Measurements from ENCODE around the gene SDHA.

SDHA gene

DNA sequence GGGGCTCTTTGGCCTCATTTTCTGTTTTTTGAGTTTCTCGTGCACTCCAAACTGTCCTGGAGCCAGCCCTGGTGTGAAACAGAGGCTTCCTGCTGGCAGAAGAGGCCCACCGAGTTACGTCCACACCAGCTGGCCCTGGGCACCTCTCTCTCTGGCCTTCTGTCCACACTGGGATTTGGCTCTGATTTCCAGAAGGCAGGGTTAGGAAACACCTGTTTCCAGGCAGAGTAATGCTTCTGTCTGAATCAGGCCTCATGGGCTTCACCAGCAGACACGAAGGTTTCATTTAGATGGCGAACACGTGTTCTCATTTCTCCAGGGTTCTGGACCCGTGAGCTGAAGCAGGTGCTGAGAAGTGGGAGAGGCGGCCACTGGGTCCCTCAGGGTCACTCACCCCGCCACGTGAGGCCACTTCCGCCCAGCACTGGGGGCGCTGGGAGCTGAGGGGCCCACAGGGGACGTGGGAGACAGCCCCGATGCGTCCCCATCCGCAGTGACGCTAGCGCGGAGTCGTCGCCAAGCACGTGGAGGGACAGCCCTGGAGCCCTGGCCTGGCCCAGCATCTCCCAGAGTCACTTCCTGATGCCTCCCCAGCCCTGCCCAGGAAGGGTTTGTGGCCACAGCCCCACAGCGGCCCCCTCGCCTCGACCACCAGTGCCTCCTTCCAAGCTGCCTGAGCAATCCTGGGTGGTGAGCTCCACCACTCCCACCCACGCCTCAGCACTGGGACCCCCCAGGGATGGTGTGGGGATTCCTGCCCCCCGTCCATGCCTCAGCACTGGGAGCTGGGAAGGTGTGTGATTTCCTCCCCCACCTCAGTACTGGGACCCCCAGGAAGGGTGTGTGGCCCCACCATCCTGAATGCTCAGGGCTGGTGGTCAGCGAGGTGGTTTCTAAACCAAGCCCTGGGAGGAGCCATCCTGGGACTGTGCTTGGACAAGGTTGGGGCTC lies 31.8 kb upstream of the SDHA start:
- no peak overlapping the region for H3K4me3 ChIP-seq (ENCODE audit: low read depth, low read length)

GRCh38 chr5:187042-187431 lies 31.1 kb upstream of the SDHA start:
- no peak overlapping the region for H3K4me3 ChIP-seq (ENCODE audit: low read depth, low read length)
- TF ChIP-seq, protein P1, sequence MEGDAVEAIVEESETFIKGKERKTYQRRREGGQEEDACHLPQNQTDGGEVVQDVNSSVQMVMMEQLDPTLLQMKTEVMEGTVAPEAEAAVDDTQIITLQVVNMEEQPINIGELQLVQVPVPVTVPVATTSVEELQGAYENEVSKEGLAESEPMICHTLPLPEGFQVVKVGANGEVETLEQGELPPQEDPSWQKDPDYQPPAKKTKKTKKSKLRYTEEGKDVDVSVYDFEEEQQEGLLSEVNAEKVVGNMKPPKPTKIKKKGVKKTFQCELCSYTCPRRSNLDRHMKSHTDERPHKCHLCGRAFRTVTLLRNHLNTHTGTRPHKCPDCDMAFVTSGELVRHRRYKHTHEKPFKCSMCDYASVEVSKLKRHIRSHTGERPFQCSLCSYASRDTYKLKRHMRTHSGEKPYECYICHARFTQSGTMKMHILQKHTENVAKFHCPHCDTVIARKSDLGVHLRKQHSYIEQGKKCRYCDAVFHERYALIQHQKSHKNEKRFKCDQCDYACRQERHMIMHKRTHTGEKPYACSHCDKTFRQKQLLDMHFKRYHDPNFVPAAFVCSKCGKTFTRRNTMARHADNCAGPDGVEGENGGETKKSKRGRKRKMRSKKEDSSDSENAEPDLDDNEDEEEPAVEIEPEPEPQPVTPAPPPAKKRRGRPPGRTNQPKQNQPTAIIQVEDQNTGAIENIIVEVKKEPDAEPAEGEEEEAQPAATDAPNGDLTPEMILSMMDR (IDR thresholded peaks at IDR 0.05; ENCODE audit: low read depth, low read length), result no peak

More for the DNA sequence above, 31.8 kb upstream of the SDHA start:
- TF ChIP-seq, protein P1 (IDR thresholded peaks at IDR 0.05; ENCODE audit: low read depth, low read length), result no peak

DNA sequence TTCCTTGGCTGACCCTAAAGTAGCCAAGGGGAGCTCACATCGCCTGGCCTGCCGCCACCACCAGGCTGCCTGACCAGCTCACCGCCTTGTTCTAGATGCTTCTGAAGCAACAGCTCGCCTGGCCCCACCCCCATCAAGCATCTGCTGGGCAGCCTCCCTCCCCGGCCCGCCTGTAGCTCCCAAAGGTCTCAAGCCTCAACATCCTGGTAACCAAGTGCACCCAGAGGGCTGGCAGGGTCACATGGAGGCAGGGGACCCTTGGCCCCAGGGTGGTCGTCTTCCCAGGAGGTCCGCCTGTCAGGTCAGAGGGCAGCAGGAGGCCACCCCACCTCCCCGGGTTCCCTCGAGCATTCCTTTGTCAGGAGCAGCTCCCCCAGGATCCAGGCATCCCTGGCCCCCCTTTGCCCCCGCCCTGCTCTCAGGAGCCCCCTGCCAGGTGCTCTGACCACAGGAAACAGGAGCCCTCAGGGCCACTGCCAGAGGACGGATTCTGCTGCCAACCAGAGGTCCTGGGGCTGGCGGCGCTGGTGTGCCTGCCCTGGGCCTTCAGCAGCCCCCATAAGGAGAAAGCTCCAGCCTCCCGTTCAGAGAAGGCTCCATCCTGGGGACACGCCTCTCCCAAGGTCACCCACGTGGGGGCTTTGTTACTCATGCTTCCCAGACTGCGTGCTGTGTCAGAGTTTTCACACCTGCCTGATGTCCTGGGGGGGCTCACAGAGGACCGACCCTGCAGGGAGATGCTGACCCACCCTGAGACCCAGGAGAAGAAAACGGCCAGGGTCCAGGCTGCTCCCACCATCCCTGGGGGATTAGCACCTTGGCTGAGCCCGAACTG lies 30.3 kb upstream of the SDHA start:
- no peak overlapping the region for H3K4me3 ChIP-seq (ENCODE audit: low read depth, low read length)
- TF ChIP-seq, protein P1 (IDR thresholded peaks at IDR 0.05; ENCODE audit: low read depth, low read length), result no peak

- H3K4me3 ChIP-seq (ENCODE audit: low read depth, low read length), result no peak overlapping the region
- TF ChIP-seq, protein P1 (IDR thresholded peaks at IDR 0.05; ENCODE audit: low read depth, low read length), result peak; percentile 93
These were observed 29.3 kb upstream of the SDHA start for GRCh38 chr5:188488-189481.

- TF ChIP-seq, protein P1 (IDR thresholded peaks at IDR 0.05; ENCODE audit: low read depth, low read length), result no peak
- no peak overlapping the region for H3K4me3 ChIP-seq (ENCODE audit: low read depth, low read length)
These were observed 28.6 kb upstream of the SDHA start for GRCh38 chr5:189486-189885.

DNA sequence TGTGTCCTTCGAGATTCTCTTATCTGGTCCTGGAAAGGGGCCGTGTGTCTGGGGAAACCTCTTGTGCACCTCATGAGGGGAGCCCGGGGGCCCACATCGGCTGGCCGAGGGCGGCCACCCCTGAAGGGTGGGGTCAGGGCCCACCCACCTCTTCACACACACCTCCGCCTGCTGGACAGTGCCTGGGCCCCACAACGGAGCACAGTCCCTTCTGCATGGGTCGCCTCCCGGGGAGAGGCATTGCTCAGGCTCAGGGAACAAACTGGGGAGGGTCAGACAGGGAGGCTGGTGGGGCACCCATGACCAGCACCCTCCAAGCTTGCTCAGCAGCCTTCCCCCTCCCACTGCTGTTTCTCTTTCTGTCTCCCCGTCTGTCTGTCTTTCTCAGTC lies 28.1 kb upstream of the SDHA start:
- TF ChIP-seq, protein P1 (IDR thresholded peaks at IDR 0.05; ENCODE audit: low read depth, low read length), result no peak
- no peak overlapping the region for H3K4me3 ChIP-seq (ENCODE audit: low read depth, low read length)
